ENCODE data around the gene ADGB. TPM values are rescaled to one million over a fixed set of nuclear protein-coding genes. Genes with fewer than 3 reads are reported as not detected.
"Not testable (repeated sequence)": the region's sequence is repeated elsewhere in the genome, so short reads cannot be mapped to it uniquely, and the experiment has no call there.

Gene ADGB
- polyA plus RNA-seq, 10 donors = 0.04 TPM; not detected in 9

GRCh38 chr6:146767632-146768031 lies 168.9 kb downstream of the ADGB start:
- DNase-seq = peak in 1 of 3 donors; percentile 3

- DNase-seq = no peak
These were observed 169.9 kb downstream of the ADGB start for GRCh38 chr6:146768722-146769121.

GRCh38 chr6:146770275-146770964 lies 171.6 kb downstream of the ADGB start:
- peak in 1 of 3 donors; percentile 6 for DNase-seq

- peak in 2 of 3 donors; percentile 24 to 44 for DNase-seq
These were observed 172.4 kb downstream of the ADGB start for GRCh38 chr6:146770965-146771735.

- DNase-seq = no peak
These were observed 176.4 kb downstream of the ADGB start for GRCh38 chr6:146775220-146775619.

- no peak for DNase-seq
These were observed 183.1 kb downstream of the ADGB start for GRCh38 chr6:146781836-146782235.

- peak in 1 of 3 donors; percentile 5 for DNase-seq
These were observed 186.3 kb downstream of the ADGB start for GRCh38 chr6:146785001-146785585.

- DNase-seq = peak in 1 of 3 donors; percentile 17
These were observed 189.2 kb downstream of the ADGB start for GRCh38 chr6:146787876-146788508.

GRCh38 chr6:146790561-146791091 lies 191.9 kb downstream of the ADGB start:
- DNase-seq = no peak

- DNase-seq = no peak
These were observed 193.2 kb downstream of the ADGB start for GRCh38 chr6:146791930-146792329.

- DNase-seq = not testable (repeated sequence)
These were observed 194.4 kb downstream of the ADGB start for GRCh38 chr6:146793218-146793617.

- DNase-seq = no peak
These were observed 196.8 kb downstream of the ADGB start for GRCh38 chr6:146795479-146796133.

GRCh38 chr6:146803167-146803566 lies 204.4 kb downstream of the ADGB start:
- not testable (repeated sequence) for DNase-seq

GRCh38 chr6:146803601-146804000 lies 204.8 kb downstream of the ADGB start:
- DNase-seq = peak in 1 of 3 donors; percentile 3

GRCh38 chr6:146805546-146806325 lies 207.0 kb downstream of the ADGB start:
- DNase-seq = no peak

GRCh38 chr6:146809014-146809413 lies 210.2 kb downstream of the ADGB start:
- not testable (repeated sequence) for DNase-seq

- DNase-seq = not testable (repeated sequence)
These were observed 214.1 kb downstream of the ADGB start for GRCh38 chr6:146812811-146813321.

GRCh38 chr6:146813554-146813953 lies 214.8 kb downstream of the ADGB start:
- peak in 1 of 3 donors; percentile 1 for DNase-seq

- no peak for DNase-seq
These were observed 215.5 kb downstream of the ADGB start for GRCh38 chr6:146814148-146814750.
